Measurements from ENCODE around the gene SLC22A1.
"Not testable (repeated sequence)": the region's sequence is repeated elsewhere in the genome, so short reads cannot be mapped to it uniquely, and the experiment has no call there.

The SLC22A1 gene

DNA sequence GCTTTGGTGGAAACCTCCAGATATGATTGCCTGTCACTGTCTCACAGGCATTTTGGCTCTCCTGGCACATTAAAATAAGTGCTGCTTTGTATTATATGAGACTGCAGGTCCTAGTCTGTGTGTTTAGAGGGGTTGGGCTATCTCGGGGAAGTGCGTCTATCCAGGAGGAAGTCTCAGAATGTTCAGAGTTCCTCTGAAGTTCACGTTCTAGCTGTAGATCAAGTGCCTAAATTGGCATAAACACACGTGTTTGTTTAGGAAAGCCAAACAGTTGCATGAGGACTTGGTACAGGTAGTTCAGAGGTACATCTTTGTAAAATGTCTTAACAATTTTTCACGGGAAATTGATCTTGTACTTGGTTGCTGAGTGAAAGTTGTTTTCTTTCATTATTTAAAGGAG, 36.4 kb upstream of the SLC22A1 start:
- Histone ChIP-seq H3K36me3 (ENCODE audit: control insufficient read depth in 2 of 2, insufficient read depth in 2 of 2, low read length in 2 of 2) (peaks cover 48 to 59% of the 10 kb centered on the region in 2 donors), H3K4me3 (ENCODE audit: low read length in 2 of 2) (no peak overlapping the region), H3K4me1 (ENCODE audit: control insufficient read depth, insufficient read depth, low read length) (peaks cover 10% of the 10 kb centered on the region), H3K27ac (ENCODE audit: low read length) (no peak overlapping the region), H3K9ac (ENCODE audit: low read length in 2 of 2) (no peak overlapping the region), H3K9me3 (ENCODE audit: control insufficient read depth in 2 of 2, low read length in 2 of 2) (no peaks in the 10 kb centered on the region), H3K27me3 (ENCODE audit: control insufficient read depth in 1 of 2, insufficient read depth in 2 of 2, low read length in 2 of 2) (no peaks in the 10 kb centered on the region)

DNA sequence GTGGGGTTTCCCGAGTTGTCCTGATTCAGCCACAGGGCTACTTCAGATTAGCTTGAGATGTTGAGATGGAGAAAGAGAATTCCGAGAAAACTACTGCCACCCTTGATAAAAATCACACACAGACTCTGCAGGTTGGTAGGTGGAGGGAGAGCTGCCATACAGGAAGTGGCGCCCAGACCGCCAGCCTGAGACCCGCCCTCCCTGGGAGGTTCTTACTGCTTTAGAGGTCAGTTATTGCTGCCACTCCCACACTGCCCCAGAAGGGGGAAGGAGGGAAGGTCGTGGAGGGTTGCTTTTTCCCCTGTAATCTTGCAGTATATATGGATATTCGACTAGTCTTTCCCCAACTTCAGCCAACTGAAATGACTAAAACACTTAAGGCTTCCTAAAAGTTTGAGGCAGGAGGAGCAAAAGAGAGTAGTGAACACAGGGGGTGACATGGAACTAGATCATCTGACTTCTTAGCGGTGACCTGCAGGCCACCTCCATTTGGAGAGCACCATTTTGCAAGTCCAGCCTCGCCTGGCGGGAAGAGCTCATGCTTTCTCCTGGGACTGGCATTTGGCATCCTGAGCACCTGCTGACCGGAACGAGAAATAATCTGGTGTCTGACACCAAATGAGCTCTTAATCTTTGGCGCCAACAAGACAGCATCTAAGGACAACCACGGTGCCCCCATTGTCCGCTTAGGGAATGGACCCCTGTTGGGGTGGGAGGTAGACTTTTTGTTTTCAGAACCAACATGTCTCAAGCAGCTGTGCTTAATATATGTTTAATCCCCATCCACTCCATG, 35.7 kb upstream of the SLC22A1 start:
- H3K27me3 ChIP-seq (ENCODE audit: control insufficient read depth in 1 of 2, insufficient read depth in 2 of 2, low read length in 2 of 2) = no peaks in the 10 kb centered on the region
- no peaks in the 10 kb centered on the region for H3K9me3 ChIP-seq (ENCODE audit: control insufficient read depth in 2 of 2, low read length in 2 of 2)
- no peak overlapping the region for H3K9ac ChIP-seq (ENCODE audit: low read length in 2 of 2)
- H3K4me3 ChIP-seq (ENCODE audit: low read length in 2 of 2) = no peak overlapping the region
- peaks cover 10% of the 10 kb centered on the region for H3K4me1 ChIP-seq (ENCODE audit: control insufficient read depth, insufficient read depth, low read length)
- H3K27ac ChIP-seq (ENCODE audit: low read length) = no peak overlapping the region
- peaks cover 49 to 60% of the 10 kb centered on the region in 2 donors for H3K36me3 ChIP-seq (ENCODE audit: control insufficient read depth in 2 of 2, insufficient read depth in 2 of 2, low read length in 2 of 2)

DNA sequence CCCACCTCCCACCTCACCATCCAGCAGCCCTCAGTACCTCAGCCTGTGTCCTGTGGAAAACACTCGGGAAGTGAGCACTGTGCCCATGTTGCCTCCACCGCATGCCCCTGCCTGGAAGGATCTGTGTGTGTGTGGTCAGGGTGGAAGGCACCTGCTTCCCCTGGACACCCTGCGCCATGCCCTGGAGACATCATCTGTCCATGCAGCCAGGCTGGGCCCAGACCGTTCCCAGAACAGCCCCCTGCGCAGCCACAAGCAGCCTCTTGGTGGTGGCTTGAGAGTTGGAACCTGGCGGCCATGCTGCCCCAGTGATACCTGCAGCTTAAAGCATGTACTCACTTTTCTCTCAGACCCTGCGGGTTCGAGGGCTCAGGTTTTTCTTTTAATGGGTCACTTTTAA, 34.9 kb upstream of the SLC22A1 start:
- Histone ChIP-seq H3K9me3 (ENCODE audit: control insufficient read depth in 2 of 2, low read length in 2 of 2) (no peaks in the 10 kb centered on the region), H3K27me3 (ENCODE audit: control insufficient read depth in 1 of 2, insufficient read depth in 2 of 2, low read length in 2 of 2) (no peaks in the 10 kb centered on the region), H3K36me3 (ENCODE audit: control insufficient read depth in 2 of 2, insufficient read depth in 2 of 2, low read length in 2 of 2) (peaks cover 50 to 62% of the 10 kb centered on the region in 2 donors), H3K9ac (ENCODE audit: low read length in 2 of 2) (no peak overlapping the region), H3K27ac (ENCODE audit: low read length) (no peak overlapping the region), H3K4me3 (ENCODE audit: low read length in 2 of 2) (no peak overlapping the region), H3K4me1 (ENCODE audit: control insufficient read depth, insufficient read depth, low read length) (peaks cover 10% of the 10 kb centered on the region)

DNA sequence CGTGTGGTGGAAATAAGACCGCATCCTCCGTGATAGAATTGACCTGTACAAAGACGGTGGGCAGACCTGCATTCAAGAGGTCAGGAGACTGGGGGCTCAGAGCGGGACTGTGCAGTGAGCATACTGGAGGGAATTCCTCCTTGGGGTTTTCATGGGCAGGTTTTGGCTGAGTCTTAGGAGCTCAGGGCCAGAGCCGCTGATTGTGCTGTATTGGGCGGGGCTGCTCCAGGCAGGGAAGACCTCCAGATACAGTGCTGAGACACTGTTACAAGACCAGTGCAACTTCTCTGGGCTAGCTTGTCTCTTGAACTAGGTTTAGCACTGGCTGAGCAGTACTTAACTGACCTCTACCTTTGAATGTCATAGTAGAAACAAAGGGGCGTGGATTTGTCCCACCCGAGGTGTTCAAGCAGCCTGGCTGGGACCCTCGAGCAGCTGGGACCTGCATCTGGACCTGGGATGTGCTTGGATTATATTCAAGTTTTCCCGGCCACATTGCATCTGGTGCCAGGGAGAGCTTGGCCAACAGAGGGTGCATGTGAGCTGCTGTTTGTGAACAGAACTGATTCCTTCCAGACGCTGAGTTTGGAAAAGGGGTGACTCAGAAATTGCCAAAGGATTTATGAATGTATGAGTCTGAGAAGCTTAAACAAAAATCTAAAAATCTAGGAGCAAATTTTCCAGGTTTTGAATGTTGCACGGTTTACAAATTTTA, 33.4 kb upstream of the SLC22A1 start:
- Histone ChIP-seq H3K4me3 (ENCODE audit: low read length in 2 of 2) (no peak overlapping the region), H3K27ac (ENCODE audit: low read length) (no peak overlapping the region), H3K27me3 (ENCODE audit: control insufficient read depth in 1 of 2, insufficient read depth in 2 of 2, low read length in 2 of 2) (no peaks in the 10 kb centered on the region), H3K4me1 (ENCODE audit: control insufficient read depth, insufficient read depth, low read length) (peaks cover 10% of the 10 kb centered on the region), H3K9ac (ENCODE audit: low read length in 2 of 2) (no peak overlapping the region), H3K9me3 (ENCODE audit: control insufficient read depth in 2 of 2, low read length in 2 of 2) (no peaks in the 10 kb centered on the region), H3K36me3 (ENCODE audit: control insufficient read depth in 2 of 2, insufficient read depth in 2 of 2, low read length in 2 of 2) (peaks cover 58 to 67% of the 10 kb centered on the region in 2 donors)

DNA sequence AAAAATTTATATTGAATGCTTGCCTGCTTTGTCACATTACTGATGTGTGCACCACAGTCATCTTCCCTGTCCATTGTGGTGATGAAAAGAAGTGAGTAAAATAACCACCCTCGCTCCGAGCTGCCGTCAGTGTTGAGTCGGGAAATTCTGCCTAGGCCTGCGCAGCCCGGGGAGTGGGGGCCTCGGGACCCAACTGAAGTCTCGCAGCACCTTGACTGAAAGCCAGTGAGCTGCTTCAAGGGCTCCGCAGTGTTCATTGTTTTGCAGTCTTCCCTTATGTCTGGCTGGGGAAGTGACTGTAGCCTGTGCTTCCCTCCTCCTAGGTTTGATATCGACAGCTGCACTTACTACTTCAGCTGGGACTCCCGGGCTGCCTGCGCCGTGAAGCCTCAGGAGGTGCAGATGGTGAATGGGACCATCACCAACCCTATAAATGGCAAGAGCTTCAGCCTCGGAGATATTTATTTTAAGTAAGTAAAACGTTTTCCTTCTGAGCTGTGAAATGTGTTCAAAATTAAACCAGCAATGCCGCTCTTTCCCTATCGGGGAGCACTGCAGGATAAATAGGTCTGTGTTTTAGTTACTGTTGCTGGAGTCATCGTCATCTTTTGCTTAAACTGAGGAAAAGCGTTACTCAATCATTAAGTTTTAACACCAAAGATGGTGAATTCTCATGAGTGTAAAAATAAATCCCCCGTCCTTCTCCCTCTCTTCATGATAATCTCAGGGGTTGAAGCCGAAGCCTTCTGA, 32.7 kb upstream of the SLC22A1 start:
- no peaks in the 10 kb centered on the region for H3K9me3 ChIP-seq (ENCODE audit: control insufficient read depth in 2 of 2, low read length in 2 of 2)
- peak overlapping the region in 1 of 2 donors; percentile 24 for H3K4me3 ChIP-seq (ENCODE audit: low read length in 2 of 2)
- no peak overlapping the region for H3K27ac ChIP-seq (ENCODE audit: low read length)
- H3K27me3 ChIP-seq (ENCODE audit: control insufficient read depth in 1 of 2, insufficient read depth in 2 of 2, low read length in 2 of 2) = no peaks in the 10 kb centered on the region
- H3K9ac ChIP-seq (ENCODE audit: low read length in 2 of 2) = peak overlapping the region in 1 of 2 donors; percentile 35
- peaks cover 62 to 68% of the 10 kb centered on the region in 2 donors for H3K36me3 ChIP-seq (ENCODE audit: control insufficient read depth in 2 of 2, insufficient read depth in 2 of 2, low read length in 2 of 2)
- H3K4me1 ChIP-seq (ENCODE audit: control insufficient read depth, insufficient read depth, low read length) = peaks cover 10% of the 10 kb centered on the region

DNA sequence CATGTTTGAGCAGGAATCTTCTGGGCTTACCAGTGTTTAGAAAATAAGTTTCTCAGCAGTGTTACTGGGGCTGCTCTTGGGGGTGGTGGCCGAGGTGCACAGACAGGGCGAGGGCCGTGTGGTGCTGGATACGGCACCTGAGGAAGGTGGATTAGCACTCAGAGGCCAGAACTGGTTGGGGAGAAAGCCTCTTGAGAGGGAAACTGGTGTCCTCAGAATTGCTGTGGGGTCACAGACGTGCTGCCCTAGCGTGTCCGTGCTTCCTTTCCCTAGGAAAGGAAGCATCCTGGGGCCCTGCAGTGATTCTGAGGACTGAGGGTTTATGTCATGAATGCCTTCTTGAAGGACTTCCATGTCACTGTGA, 32.1 kb upstream of the SLC22A1 start:
- peaks cover 60 to 67% of the 10 kb centered on the region in 2 donors for H3K36me3 ChIP-seq (ENCODE audit: control insufficient read depth in 2 of 2, insufficient read depth in 2 of 2, low read length in 2 of 2)
- H3K27ac ChIP-seq (ENCODE audit: low read length) = no peak overlapping the region
- no peak overlapping the region for H3K9ac ChIP-seq (ENCODE audit: low read length in 2 of 2)
- no peak overlapping the region for H3K4me3 ChIP-seq (ENCODE audit: low read length in 2 of 2)
- H3K27me3 ChIP-seq (ENCODE audit: control insufficient read depth in 1 of 2, insufficient read depth in 2 of 2, low read length in 2 of 2) = no peaks in the 10 kb centered on the region
- no peaks in the 10 kb centered on the region for H3K9me3 ChIP-seq (ENCODE audit: control insufficient read depth in 2 of 2, low read length in 2 of 2)
- H3K4me1 ChIP-seq (ENCODE audit: control insufficient read depth, insufficient read depth, low read length) = peaks cover 10% of the 10 kb centered on the region

DNA sequence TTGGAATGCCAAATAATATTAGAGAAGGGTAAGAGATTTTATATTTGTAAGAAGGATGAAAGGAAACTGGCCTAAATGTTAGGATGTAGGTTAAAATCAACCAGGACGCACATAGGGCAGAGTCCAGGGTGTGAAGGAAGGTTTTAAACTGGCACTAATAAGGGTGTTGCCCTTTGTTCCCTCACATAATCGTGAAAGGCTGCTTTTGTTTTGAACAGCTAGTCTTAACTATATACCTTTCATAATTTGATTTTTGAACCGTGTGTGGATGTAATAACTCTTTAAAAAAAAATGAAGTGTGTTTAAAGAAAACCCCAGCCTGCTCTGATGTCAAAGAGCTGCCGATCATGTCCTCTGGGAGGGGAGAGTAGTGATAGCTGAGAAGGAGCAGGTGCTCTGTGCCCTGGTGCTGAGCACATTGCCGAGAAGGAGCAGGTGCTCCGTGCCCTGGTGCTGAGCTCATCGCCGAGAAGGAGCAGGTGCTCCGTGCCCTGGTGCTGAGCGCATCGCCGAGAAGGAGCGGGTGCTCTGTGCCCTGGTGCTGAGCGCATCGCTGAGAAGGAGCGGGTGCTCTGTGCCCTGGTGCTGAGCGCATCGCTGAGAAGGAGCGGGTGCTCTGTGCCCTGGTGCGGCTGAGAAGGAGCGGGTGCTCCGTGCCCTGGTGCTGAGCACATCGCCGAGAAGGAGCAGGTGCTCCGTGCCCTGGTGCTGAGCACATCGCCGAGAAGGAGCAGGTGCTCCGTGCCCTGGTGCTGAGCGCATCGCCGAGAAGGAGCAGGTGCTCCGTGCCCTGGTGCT, 31.0 kb upstream of the SLC22A1 start:
- not testable (repeated sequence) for H3K4me3 ChIP-seq (ENCODE audit: low read length in 2 of 2); H3K9me3 ChIP-seq (ENCODE audit: control insufficient read depth in 2 of 2, low read length in 2 of 2); H3K27me3 ChIP-seq (ENCODE audit: control insufficient read depth in 1 of 2, insufficient read depth in 2 of 2, low read length in 2 of 2); H3K9ac ChIP-seq (ENCODE audit: low read length in 2 of 2); H3K27ac ChIP-seq (ENCODE audit: low read length)
- H3K4me1 ChIP-seq (ENCODE audit: control insufficient read depth, insufficient read depth, low read length) = peaks cover 10% of the 10 kb centered on the region
- H3K36me3 ChIP-seq (ENCODE audit: control insufficient read depth in 2 of 2, insufficient read depth in 2 of 2, low read length in 2 of 2) = peaks cover 53 to 60% of the 10 kb centered on the region in 2 donors

DNA sequence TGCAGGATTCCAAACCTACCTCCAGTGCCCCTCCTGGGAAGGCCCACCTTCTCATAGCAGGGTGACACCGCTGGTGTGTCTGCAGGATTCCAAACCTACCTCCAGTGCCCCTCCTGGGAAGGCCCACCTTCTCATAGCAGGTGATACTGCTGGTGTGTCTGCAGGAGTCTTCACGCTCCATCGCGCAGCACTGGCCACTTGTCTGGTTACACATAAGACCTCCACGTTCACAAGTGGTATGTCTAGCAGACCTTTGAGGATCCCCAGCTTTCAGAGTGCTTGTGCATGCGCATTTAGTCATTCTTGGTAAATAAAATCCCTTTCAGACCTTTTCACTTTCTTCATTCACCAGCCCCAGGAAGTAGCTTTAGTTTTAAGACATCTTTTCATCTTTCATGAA, 29.4 kb upstream of the SLC22A1 start:
- H3K27me3 ChIP-seq (ENCODE audit: control insufficient read depth in 1 of 2, insufficient read depth in 2 of 2, low read length in 2 of 2); H3K9ac ChIP-seq (ENCODE audit: low read length in 2 of 2); H3K9me3 ChIP-seq (ENCODE audit: control insufficient read depth in 2 of 2, low read length in 2 of 2); H3K4me3 ChIP-seq (ENCODE audit: low read length in 2 of 2); H3K27ac ChIP-seq (ENCODE audit: low read length): not testable (repeated sequence)
- H3K4me1 ChIP-seq (ENCODE audit: control insufficient read depth, insufficient read depth, low read length) = peaks cover 10% of the 10 kb centered on the region
- H3K36me3 ChIP-seq (ENCODE audit: control insufficient read depth in 2 of 2, insufficient read depth in 2 of 2, low read length in 2 of 2) = peaks cover 52 to 62% of the 10 kb centered on the region in 2 donors

DNA sequence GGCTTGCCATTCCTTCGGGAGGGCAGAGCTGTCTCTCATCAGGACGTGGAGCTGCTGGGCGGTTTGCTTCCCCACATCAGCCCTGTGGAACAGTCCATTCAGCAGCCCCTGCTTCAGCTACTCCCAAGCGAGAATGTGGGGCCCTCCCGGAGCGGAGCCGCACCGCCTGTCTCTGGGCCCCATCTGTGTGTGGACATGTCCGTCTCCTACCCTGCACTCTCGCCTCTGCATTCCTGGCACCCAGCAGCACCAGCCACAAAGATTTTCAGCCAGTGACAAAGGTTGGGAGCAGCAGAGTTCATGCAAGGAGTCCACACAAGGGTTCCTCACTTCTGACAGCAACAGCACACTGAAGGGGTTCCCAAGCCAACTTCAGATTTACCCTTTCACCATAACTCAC, 29.0 kb upstream of the SLC22A1 start:
- H3K36me3 ChIP-seq (ENCODE audit: control insufficient read depth in 2 of 2, insufficient read depth in 2 of 2, low read length in 2 of 2) = peaks cover 55 to 63% of the 10 kb centered on the region in 2 donors
- peaks cover 10% of the 10 kb centered on the region for H3K4me1 ChIP-seq (ENCODE audit: control insufficient read depth, insufficient read depth, low read length)
- H3K4me3 ChIP-seq (ENCODE audit: low read length in 2 of 2) = no peak overlapping the region
- H3K27ac ChIP-seq (ENCODE audit: low read length) = no peak overlapping the region
- H3K9ac ChIP-seq (ENCODE audit: low read length in 2 of 2) = no peak overlapping the region
- no peaks in the 10 kb centered on the region for H3K27me3 ChIP-seq (ENCODE audit: control insufficient read depth in 1 of 2, insufficient read depth in 2 of 2, low read length in 2 of 2)
- no peaks in the 10 kb centered on the region for H3K9me3 ChIP-seq (ENCODE audit: control insufficient read depth in 2 of 2, low read length in 2 of 2)

DNA sequence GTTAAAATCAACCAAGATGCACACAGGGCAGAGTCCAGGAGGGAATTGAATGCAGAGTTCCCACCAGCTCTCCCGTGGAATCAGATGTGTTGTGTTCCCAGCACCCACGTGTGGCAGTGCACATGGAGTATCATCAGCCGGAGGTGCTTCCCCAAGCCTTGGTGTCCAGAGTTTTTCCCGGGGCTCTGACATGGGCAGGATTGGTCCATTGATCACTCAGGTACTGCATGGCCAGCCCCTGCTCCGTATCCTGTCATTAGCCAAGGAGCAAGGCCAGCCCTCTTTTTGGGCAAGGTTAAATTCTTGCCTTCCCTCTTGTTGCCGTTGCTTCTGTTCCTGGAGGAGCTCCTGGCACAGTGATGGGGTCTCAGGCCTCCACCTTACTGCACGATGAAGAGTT, 28.6 kb upstream of the SLC22A1 start:
- Histone ChIP-seq H3K36me3 (ENCODE audit: control insufficient read depth in 2 of 2, insufficient read depth in 2 of 2, low read length in 2 of 2) (peaks cover 58 to 67% of the 10 kb centered on the region in 2 donors), H3K9ac (ENCODE audit: low read length in 2 of 2) (no peak overlapping the region), H3K27me3 (ENCODE audit: control insufficient read depth in 1 of 2, insufficient read depth in 2 of 2, low read length in 2 of 2) (no peaks in the 10 kb centered on the region), H3K9me3 (ENCODE audit: control insufficient read depth in 2 of 2, low read length in 2 of 2) (no peaks in the 10 kb centered on the region), H3K4me3 (ENCODE audit: low read length in 2 of 2) (no peak overlapping the region), H3K4me1 (ENCODE audit: control insufficient read depth, insufficient read depth, low read length) (peaks cover 9% of the 10 kb centered on the region), H3K27ac (ENCODE audit: low read length) (no peak overlapping the region)

All from stomach smooth muscle (tissue), 2 donors.